ENCODE measurements around the gene CALN1. TPM values are rescaled to one million over a fixed set of nuclear protein-coding genes. Genes with fewer than 3 reads are reported as not detected.

Gene CALN1
- total and polyA plus RNA-seq, 9 donors: under 0.01 to 0.18 (median 0.13) TPM; not detected in 2

GRCh38 chr7:71784180-71784579 is 628.0 kb downstream of the CALN1 start:
- Histone ChIP-seq H3K27me3 (no peaks in the 10 kb centered on the region), H3K27ac (no peak overlapping the region), H3K4me1 (ENCODE audit: insufficient read depth) (no peaks in the 10 kb centered on the region), H3K4me3 (no peak overlapping the region), H3K36me3 (no peaks in the 10 kb centered on the region), H3K9me3 (no peaks in the 10 kb centered on the region)
- WGBS, 3 donors: 48 to 50% (median 50%) methylated on average over 3 of the region's 3 CpGs
- intact Hi-C loops (cut with DNase I): no loop called here
- no peak for TF ChIP-seq EP300 (IDR thresholded peaks at IDR 0.05)
- TF ChIP-seq POLR2A (IDR thresholded peaks at IDR 0.05): no peak
- no peak for TF ChIP-seq CTCF (IDR thresholded peaks at IDR 0.05)
- no peak for DNase-seq

GRCh38 chr7:71783779-71784178 is 628.4 kb downstream of the CALN1 start:
- TF ChIP-seq CTCF (IDR thresholded peaks at IDR 0.05) (no peak), POLR2A (IDR thresholded peaks at IDR 0.05) (no peak), EP300 (IDR thresholded peaks at IDR 0.05) (no peak)
- H3K27me3 ChIP-seq: no peaks in the 10 kb centered on the region
- WGBS, 3 donors: 63 to 71% (median 65%) methylated on average over 3 of the region's 3 CpGs
- H3K4me1 ChIP-seq (ENCODE audit: insufficient read depth): no peaks in the 10 kb centered on the region
- H3K9me3 ChIP-seq: no peaks in the 10 kb centered on the region
- H3K4me3 ChIP-seq: no peak overlapping the region
- intact Hi-C loops (cut with DNase I): no loop called here
- no peak overlapping the region for H3K27ac ChIP-seq
- no peak for DNase-seq
- no peaks in the 10 kb centered on the region for H3K36me3 ChIP-seq

- WGBS, 3 donors: 82 to 91% (median 85%) methylated on average over 3 of the region's 3 CpGs
- Histone ChIP-seq H3K4me3 (no peak overlapping the region), H3K9me3 (no peaks in the 10 kb centered on the region), H3K4me1 (ENCODE audit: insufficient read depth) (no peaks in the 10 kb centered on the region), H3K27me3 (no peaks in the 10 kb centered on the region), H3K36me3 (no peaks in the 10 kb centered on the region), H3K27ac (no peak overlapping the region)
- intact Hi-C loops (cut with DNase I): no loop called here
- DNase-seq: no peak
- TF ChIP-seq POLR2A (IDR thresholded peaks at IDR 0.05) (no peak), CTCF (IDR thresholded peaks at IDR 0.05) (no peak), EP300 (IDR thresholded peaks at IDR 0.05) (no peak)
Observed at GRCh38 chr7:71782051-71782450, 630.1 kb downstream of the CALN1 start.

GRCh38 chr7:71780282-71780681 is 631.9 kb downstream of the CALN1 start:
- Histone ChIP-seq H3K9me3 (no peaks in the 10 kb centered on the region), H3K27ac (no peak overlapping the region), H3K4me3 (no peak overlapping the region), H3K4me1 (ENCODE audit: insufficient read depth) (no peaks in the 10 kb centered on the region), H3K27me3 (no peaks in the 10 kb centered on the region), H3K36me3 (no peaks in the 10 kb centered on the region)
- 29 to 44% (median 34%) methylated on average over 7 of the region's 7 CpGs for WGBS, 3 donors
- no peak for TF ChIP-seq POLR2A (IDR thresholded peaks at IDR 0.05)
- no peak for TF ChIP-seq EP300 (IDR thresholded peaks at IDR 0.05)
- no peak for TF ChIP-seq CTCF (IDR thresholded peaks at IDR 0.05)
- no peak for DNase-seq
- intact Hi-C loops (cut with DNase I): no loop called here

- Histone ChIP-seq H3K9me3 (no peaks in the 10 kb centered on the region), H3K4me1 (ENCODE audit: insufficient read depth) (no peaks in the 10 kb centered on the region), H3K27ac (no peak overlapping the region), H3K27me3 (no peaks in the 10 kb centered on the region), H3K4me3 (no peak overlapping the region), H3K36me3 (no peaks in the 10 kb centered on the region)
- TF ChIP-seq EP300 (IDR thresholded peaks at IDR 0.05): no peak
- TF ChIP-seq POLR2A (IDR thresholded peaks at IDR 0.05): no peak
- intact Hi-C loops (cut with DNase I): no loop called here
- DNase-seq: no peak
- 91 to 92% (median 91%) methylated on average over 8 of the region's 8 CpGs for WGBS, 3 donors
Observed at GRCh38 chr7:71777278-71777677, 634.9 kb downstream of the CALN1 start.

Data from ovary (tissue), 9 donors.